HG03575 (cell line): ENCODE measurements around the gene KLHL7.

Experiments
- ATAC-seq: cut with Tn5 transposase; IDR thresholded peaks from one replicate; pipeline ENCODE4 v1.9.1; 2021; ENCODE audit not compliant: unreplicated experiment, insufficient number of reproducible peaks, low FRiP score; ENCODE audit errors: extremely low read depth

KLHL7 gene

GRCh38 chr7:23105644-23106056 lies at the start of gene KLHL7:
Gene KLHL7 (plus strand): TSS chr7:23105785. CDS start chr7:23106027, 242 bp downstream.
- peak; percentile 71 for ATAC-seq

DNA sequence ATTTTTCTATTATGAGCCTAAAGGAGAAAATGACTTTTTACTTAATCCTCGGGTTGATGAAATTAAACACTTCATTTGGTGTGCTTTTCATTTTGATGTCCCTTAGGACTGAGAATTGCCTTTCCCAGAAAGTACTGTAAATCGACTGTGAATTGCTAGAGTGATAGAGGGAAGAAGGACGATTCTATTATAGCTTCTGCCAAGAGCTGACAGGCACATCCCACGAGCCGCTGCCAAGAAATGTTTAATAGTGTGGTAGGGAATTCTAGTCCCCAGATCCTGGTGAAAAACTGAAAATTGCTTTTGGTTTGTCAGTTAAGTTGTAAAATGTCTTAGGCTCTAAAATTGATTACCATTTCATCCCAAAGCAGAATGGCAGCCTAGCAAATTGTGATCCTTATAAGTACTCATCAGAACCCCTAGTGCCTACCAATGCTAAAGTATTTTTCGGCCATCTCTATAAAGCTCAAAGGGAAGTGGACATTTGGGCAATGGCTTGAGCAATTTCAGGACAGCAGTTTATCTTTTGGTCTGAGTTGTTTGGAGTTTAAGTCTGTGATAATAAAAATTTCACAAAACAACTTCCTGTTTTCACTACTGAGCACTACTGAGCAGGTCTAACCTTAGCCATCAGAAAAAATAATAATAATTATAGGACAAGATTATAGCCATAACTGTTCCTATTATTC lies 47.0 kb upstream of the KLHL7 start:
- no peak for ATAC-seq

GRCh38 chr7:23061327-23061726 lies 44.3 kb upstream of the KLHL7 start:
- no peak for ATAC-seq

DNA sequence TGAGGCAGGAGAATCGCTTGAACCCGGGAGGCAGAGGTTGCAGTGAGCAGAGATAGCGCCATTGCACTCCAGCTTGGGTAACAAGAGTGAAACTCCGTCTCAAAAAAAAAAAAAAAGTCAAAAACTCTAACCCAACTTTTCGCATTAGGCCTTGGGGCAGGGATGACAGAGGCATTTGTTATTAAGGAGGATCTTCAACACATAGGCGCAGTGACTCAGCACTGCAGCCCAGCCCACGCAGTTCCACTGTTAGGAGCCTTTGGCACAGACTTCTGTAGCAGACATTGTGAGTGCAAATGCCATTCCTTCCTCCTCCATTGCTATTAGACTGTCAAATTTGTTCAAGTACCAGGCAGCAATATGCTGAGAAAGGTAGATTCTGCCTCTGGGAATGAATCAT lies 43.1 kb upstream of the KLHL7 start:
- no peak for ATAC-seq

DNA sequence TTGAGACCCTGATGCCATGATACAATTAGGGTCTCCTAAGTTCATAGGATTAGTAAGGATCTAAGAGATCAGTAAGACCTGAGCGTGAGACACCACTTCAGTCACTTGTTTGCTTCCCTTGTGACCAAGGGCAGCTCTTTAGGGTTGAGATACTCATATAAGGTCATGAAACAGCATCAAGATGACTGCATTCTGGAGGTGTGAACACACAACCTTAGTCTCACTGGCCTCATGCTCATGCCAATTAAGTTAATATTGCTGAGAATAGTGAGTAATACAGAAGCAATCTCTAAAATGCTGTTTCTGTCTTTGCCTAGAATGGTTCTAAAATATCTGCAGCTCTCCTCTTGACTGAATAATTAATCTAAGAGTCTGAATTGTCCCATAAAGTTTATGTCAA lies 39.6 kb upstream of the KLHL7 start:
- no peak for ATAC-seq

GRCh38 chr7:23067271-23067670 lies 38.3 kb upstream of the KLHL7 start:
- ATAC-seq, result no peak

- ATAC-seq, result no peak
Measured at GRCh38 chr7:23072048-23072447, 33.5 kb upstream of the KLHL7 start.

GRCh38 chr7:23072922-23073321 lies 32.7 kb upstream of the KLHL7 start:
- no peak for ATAC-seq

DNA sequence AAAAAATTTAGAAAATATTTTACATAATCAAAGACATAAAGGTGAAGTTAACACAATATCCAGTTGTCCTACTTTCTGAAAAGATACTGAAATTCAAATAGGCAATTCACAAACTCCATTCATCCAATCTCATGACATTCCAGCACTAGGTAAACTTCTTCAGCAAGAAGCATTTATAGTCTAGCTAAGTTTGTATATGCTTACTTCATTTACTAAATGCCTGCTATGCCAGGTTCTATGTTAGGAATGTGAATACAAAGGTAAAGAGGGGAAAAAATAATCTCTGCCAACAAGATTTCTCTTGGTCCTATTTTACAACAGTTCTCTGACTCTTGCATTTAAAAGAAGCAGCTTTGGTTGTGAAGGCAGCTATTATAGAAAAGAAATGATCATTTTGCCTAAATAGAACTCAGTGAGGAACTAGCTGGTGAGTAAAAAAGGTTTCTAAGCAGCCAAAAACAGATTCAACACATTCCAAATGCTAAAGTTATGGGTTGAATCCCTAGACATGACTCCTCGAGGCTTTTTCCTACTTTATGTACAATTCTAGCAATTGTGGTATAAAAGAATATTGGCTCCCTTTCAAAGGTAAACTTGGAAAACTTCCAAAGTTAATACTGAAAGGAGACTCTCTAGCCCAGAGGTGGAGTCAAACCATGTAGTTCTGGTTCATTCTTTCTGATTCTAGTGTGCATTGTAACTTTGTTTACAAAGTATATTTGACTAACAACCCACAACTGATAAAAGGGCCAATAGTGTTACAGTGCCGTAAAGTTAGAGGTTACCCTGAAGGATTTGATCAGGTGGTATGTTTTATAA lies 30.9 kb upstream of the KLHL7 start:
- ATAC-seq, result no peak

DNA sequence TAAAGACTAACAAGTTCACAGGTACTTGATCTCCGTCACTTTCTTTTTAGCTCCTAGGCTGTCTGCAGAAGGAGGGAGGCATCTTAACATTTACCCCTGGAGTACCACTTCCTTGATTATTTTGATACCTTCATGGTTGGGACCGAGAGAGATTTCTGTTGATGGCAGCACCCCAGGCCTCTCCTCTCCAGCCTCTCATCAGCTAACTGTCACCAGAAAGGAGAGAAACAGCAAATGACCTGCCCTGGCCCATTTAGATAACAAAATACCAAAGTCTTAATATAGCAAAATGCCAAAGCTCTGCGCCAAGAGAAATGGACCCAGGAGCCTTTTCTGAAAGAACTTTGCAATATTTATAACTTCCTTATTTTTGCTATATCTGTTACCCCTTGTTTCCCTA lies 30.0 kb upstream of the KLHL7 start:
- ATAC-seq, result no peak

DNA sequence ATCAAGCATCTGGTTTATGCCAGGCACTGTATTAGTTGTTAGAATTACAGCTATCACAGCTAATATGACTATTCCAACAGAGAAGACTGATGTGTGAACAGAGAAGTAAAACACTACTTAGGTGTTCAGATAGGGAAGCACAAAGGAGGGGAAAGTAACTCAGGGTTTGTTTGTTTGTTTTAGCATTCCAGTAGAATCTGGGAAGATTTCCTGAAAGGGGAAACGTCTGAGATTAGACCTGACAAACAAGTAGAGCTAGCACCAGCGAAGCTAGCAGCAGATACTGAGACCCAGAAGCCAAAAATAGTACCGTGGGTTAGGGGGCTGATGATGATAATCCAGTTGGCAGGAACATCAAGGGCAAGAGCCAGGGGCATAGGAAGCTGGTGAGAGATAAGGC lies 28.8 kb upstream of the KLHL7 start:
- no peak for ATAC-seq

DNA sequence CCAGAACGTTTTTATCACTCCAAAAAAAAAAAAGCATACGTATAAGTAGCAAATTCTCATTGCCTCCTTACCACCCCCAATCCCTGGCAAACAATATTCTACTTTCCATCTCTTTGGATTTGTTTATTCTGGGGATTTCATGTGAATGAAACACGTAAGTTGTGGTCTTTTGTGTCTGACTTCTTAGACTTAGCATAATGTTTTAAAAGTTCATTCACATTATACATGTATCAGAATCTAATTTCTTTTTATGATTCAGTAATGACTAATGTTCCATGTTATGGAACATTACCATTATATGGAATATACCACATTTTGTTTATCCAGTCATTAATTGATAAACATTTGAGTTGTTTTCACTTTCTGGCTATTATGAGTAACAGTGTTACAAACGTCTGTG lies 12.5 kb upstream of the KLHL7 start:
- no peak for ATAC-seq

DNA sequence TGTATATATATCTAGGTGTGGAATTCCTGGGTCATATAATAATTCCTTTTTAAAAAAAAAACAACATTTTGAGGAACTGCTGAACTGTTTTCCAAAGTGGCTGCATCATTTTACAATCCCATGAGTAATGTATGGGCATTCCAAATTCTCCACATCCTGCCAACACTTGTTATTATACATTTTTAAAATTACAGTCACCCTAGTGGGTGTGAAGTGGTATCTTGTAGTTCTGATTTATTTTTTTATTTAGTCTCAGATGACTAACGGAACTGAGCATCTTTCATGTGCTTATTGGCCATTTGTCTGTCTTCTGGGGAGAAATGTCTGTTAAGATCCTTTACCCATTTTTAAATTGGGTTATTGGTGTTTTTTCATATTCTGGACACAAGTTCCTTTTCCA lies 12.0 kb upstream of the KLHL7 start:
- no peak for ATAC-seq

DNA sequence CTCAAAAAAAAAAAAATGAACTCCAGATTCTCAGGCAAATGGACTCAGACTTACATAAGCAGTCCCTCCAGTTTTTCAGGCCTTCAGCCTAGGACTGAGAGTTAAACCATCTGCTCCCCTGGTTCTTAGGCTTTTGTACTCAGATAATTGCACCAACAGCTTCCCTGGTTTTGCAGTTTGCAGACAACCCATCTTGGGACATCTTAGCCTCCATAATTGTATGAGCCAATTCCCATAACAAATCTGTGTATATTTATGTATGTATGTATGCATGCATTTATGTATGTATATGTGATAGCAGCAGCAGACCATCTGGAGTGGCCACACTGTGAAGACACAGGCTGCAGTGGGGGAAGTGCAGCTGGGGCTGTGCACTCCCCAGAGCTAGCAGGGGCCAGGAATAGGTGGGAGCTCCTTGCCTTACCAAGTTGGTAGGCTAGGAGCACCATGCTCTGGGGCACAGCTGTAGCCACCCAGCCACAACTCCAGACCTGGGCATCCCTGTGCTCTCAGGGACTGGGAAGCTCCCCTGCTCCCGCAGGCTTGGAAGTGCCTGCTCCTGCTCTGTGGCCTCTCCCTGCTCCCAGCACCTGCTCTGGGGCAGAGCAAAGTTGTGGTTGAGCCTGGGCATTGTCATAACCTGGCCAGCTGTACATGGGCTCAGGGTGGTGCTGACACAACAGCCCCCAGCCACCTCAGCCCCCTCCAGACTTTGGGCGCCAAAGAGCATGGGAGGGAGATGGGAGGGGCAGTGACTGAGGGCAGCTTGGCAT lies 8.9 kb upstream of the KLHL7 start:
- ATAC-seq, result no peak

- no peak for ATAC-seq
Measured at GRCh38 chr7:23098029-23098428, 7.6 kb upstream of the KLHL7 start.

DNA sequence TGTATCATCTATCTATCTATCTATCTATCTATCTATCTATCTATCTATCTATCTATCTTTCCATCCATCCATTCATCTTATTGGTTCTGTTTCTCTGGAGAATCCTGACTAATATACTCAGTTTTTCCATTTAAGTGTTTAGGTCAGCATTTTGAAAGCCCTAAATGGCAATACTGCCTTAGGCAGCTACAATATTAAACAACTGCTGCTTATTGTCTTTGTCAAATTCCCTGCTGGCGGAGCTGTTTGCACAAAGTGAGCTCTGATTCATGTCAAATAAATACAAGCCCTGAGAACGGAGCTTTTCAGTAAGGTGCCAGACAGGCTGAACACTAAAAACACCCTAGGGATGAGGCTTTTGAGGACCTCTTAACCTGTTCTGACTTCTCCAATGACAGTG lies 7.1 kb upstream of the KLHL7 start:
- no peak for ATAC-seq

GRCh38 chr7:23100697-23101096 lies 4.9 kb upstream of the KLHL7 start:
- ATAC-seq, result no peak

DNA sequence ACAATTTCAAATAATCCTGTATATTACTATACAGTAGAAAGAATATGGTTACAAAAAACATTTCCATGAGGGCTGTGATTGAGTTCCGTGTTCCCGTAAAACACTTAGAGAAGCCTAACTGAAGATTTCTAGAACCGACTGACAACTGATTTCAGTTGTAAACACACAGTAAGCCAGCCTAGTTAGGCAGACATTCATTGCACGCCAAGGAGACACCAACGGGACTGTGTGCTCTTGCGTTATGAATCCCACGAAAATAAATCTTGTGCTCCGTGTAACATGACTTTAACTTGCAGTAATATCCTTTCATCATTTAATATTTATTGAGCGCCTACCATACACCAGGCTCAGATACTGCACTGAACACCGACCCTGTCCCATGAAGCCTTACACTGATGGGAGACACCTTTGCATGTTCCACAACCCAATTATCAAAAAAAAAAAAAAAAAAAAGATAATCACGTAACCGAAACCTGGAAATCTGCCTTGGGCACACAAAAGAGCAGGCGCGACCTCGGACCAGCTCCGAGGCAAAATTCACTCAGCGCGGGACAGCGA lies 420 bp upstream of the KLHL7 start:
- ATAC-seq, result peak; percentile 23

- ATAC-seq, result no peak
Measured at GRCh38 chr7:23106057-23106822, 655 bp downstream of the KLHL7 start.
